Fibroblast of the aortic adventitia (primary cell): Measurements from ENCODE around the gene NEDD1. TPM values are rescaled to one million over a fixed set of nuclear protein-coding genes. Genes with fewer than 3 reads are reported as not detected.

Experiments
- DNase-seq: peaks from one replicate; pipeline ENCODE4 v3.0.0-alpha.2; 2010; ENCODE audit warnings: low read depth
- H3K4me3 ChIP-seq: 2 replicates; pipeline ENCODE4 v1.5.1; 2011; ENCODE audit warnings: low read depth, mild to moderate bottlenecking, control low read depth, low read length, moderate library complexity
- CTCF ChIP-seq: IDR thresholded peaks from 2 replicates; pipeline ENCODE4 v1.5.1; 2011; ENCODE audit warnings: mild to moderate bottlenecking, low read length, control low read depth, inconsistent platforms; ENCODE audit not compliant: insufficient read depth
- total RNA-seq: library from RNA; depleted of rRNA; stranded (reverse); fragments of >200 nt; gene quantifications from 2 replicates; pipeline ENCODE4 v1.2.3, GENCODE V29; 2012; ENCODE audit warnings: low replicate concordance

NEDD1 gene
- total RNA-seq, 1 donor = 45.4 TPM

- no peak for DNase-seq
- no peak for TF ChIP-seq CTCF
- no peak overlapping the region for H3K4me3 ChIP-seq
Observed at GRCh38 chr12:96982671-96983070, 75.6 kb downstream of the NEDD1 start.

- DNase-seq = no peak
- peak overlapping the region; percentile 61 for H3K4me3 ChIP-seq
- TF ChIP-seq CTCF = peak; percentile 42
Observed at GRCh38 chr12:96985515-96986362, 78.7 kb downstream of the NEDD1 start.

- peak; percentile 52 for DNase-seq
- H3K4me3 ChIP-seq = no peak overlapping the region
- TF ChIP-seq CTCF = peak; percentile 67
Observed at GRCh38 chr12:96986883-96987523, 79.9 kb downstream of the NEDD1 start.

GRCh38 chr12:96988919-96989318 is 81.9 kb downstream of the NEDD1 start:
- H3K4me3 ChIP-seq = no peak overlapping the region
- no peak for TF ChIP-seq CTCF
- DNase-seq = no peak

- H3K4me3 ChIP-seq = no peak overlapping the region
- DNase-seq = no peak
- TF ChIP-seq CTCF = no peak
Observed at GRCh38 chr12:96989916-96990315, 82.9 kb downstream of the NEDD1 start.

GRCh38 chr12:96994900-96995299 is 87.8 kb downstream of the NEDD1 start:
- H3K4me3 ChIP-seq = no peak overlapping the region

More at GRCh38 chr12:96994900-96995299, 87.8 kb downstream of the NEDD1 start:
- TF ChIP-seq CTCF = no peak
- no peak for DNase-seq
